ENCODE data around the gene HOXB13. TPM values are rescaled to one million over a fixed set of nuclear protein-coding genes. Genes with fewer than 3 reads are reported as not detected.

The HOXB13 gene
- total RNA-seq (2014; rRNA removed; shearing (Covaris generic)): 4.1 and 5.4 TPM in 2 replicates

DNA sequence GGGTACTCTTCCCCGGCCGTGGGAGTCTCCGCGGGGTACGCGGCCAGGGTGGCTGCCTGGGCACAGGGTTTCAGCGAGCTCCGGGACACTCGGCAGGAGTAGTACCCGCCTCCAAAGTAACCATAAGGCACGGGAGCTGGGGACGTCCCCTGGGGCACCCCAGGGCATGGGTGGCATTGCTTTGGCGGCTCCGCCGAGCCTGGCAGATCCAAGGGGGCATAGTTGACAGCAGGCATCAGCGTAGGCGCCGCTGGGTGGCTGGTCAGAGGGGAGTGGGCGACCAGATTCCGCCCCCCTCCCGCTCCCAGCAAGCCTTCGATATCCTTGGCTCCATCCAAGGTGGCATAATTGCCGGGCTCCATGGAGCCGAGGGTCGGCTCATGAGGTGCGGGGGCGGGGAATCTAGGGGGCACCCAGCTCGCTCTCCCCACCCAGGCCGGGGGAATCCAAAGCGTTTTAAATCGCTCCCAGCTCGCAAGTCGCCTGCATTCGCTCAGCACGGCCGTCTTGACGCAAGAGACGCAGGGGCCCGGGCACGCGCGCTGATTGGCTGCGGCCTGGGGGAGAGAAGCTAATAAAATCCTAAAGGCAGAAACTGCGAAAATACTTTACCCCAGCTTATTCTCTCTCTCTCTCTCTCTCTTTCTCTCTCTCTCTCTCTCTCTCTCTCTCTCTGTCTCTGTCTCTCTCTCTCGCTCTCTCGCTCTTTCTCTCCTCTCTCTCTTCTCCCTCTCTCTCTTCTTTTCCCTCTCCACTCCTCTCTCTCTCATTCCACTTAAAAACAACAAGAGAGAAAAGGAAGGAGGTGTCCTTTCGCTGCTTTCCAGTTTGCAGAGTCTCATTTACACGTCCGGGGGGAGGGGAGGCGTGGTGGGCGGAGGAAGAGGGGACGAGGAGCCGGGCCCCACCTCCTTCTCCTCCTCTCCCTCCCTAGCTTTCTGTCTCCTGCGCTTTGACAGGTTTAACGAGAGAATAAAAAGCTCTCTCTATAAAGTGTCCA is at the start of gene HOXB13:
Gene HOXB13, minus strand, starts transcription at position 519 of the 1,000 bp plus-strand sequence. Its CDS starts 157 bp downstream, at position 362.

DNA sequence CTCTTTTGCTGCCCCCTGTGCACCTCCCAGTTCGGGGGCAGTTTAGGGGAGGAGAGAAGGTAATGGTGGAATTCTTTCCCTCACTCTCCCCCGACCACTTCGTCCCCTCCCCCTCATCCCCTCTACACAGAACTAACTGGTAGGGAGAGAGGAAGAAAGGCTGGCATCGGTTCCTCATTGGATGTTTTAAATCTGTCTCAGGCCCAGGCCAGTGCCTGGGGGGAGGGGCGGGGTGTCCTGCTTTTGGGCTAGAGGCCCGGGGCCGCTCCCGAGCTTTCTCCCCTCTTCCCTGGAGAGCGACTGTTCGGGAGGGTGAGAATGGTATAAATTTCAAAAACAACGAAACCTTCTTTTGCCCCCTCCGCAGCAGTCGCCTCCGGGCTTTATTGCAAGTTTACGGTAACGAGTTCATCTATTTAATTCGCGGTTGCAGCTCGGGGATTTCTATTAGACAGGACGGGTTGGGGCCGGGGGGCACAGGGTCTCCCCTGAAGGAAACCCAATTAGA is 5.6 kb downstream of the HOXB13 start, which contains the start of gene PRAC2:
Gene PRAC2, plus strand, starts transcription at position 271 of the 508 bp plus-strand sequence. CDS start 1,226 bp downstream, outside the sequence.

DNA sequence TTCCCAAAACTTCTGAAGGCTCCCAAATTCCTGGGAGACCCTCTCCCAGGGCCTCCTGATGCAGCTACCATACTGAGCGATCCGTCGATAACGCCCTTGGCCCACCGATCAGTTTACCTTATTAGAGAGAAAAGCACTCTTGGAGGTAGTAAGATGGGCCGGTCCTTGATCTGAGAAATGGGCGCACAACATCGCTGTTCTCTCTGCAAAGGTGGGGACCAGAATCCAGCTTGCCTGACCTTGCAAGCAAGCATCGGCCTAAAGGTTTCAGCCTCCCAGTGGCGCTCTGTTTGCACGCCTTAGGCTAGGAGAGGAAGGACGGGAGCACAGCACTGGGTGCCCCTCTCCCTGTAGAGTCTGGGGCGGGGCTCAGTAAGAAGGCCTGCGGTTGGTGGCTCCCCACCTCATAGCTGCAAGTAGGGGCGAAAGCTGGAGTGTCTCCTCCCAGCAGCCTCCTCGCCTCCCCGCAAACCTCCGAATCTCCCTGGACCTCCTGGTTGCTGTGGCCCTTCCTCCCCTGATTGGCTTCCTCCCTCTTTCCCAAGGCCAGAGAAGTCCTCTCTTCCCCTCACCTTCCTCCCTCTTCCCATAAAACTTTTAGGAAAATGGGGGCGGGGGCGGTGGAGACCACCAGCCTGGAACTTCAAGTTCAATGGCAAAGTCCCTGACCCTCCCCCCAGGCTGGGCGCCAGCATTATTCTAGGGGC is 6.2 kb downstream of the HOXB13 start, which contains the start of gene PRAC1:
Gene PRAC1, minus strand, starts transcription at position 318 of the 707 bp plus-strand sequence. Its CDS starts 126 bp downstream, at position 192.

Small RNA genes within 50 kb of the gene (small RNA-seq; reads per million reads assigned to genes)
- gene AC091179.2: not detected
- gene COX6B1P2: not detected
- not detected for gene MIR3185
- not detected for gene RF02132
- gene RF02133: not detected
- gene RN7SL125P: not detected

Other genes starting within 250 kb of the HOXB13 start
- gene HOXB1, start 197.7 kb downstream of the HOXB13 start, total RNA-seq (2014; rRNA removed; shearing (Covaris generic)): not detected in 2 replicates
- gene HOXB2, start 183.6 kb downstream of the HOXB13 start, total RNA-seq (2014; rRNA removed; shearing (Covaris generic)): 30.9 and 35.6 TPM in 2 replicates
- 5.7 and 8.5 TPM in 2 replicates for gene HOXB4, start 150.4 kb downstream of the HOXB13 start, total RNA-seq (2014; rRNA removed; shearing (Covaris generic))
- gene HOXB3, start 138.5 kb downstream of the HOXB13 start, total RNA-seq (2014; rRNA removed; shearing (Covaris generic)): 11.9 and 13.7 TPM in 2 replicates
- gene HOXB5, start 135.0 kb downstream of the HOXB13 start, total RNA-seq (2014; rRNA removed; shearing (Covaris generic)): 1.0 TPM in 2 replicates
- gene HOXB6, start 123.8 kb downstream of the HOXB13 start, total RNA-seq (2014; rRNA removed; shearing (Covaris generic)): 11.9 and 21.2 TPM in 2 replicates
- gene HOXB7, start 117.7 kb downstream of the HOXB13 start, total RNA-seq (2014; rRNA removed; shearing (Covaris generic)): 9.5 and 13.6 TPM in 2 replicates
- gene HOXB8, start 113.5 kb downstream of the HOXB13 start, total RNA-seq (2014; rRNA removed; shearing (Covaris generic)): 15.1 and 27.5 TPM in 2 replicates
- gene HOXB9, start 102.4 kb downstream of the HOXB13 start, total RNA-seq (2014; rRNA removed; shearing (Covaris generic)): 22.0 and 22.8 TPM in 2 replicates
- gene PRAC1, start 6.2 kb downstream of the HOXB13 start, total RNA-seq (2014; rRNA removed; shearing (Covaris generic)): not detected in 2 replicates
- not detected in 2 replicates for gene PRAC2, start 5.6 kb downstream of the HOXB13 start, total RNA-seq (2014; rRNA removed; shearing (Covaris generic))
- 0.41 and 1.2 TPM in 2 replicates for gene TTLL6, start 88.5 kb upstream of the HOXB13 start, total RNA-seq (2014; rRNA removed; shearing (Covaris generic))
- 55.8 and 76.3 TPM in 2 replicates for gene CALCOCO2, start 102.3 kb upstream of the HOXB13 start, total RNA-seq (2014; rRNA removed; shearing (Covaris generic))
- 90.2 and 103 TPM in 2 replicates for gene ATP5MC1, start 164.0 kb upstream of the HOXB13 start, total RNA-seq (2014; rRNA removed; shearing (Covaris generic))
- 80.4 and 84.5 TPM in 2 replicates for gene UBE2Z, start 179.7 kb upstream of the HOXB13 start, total RNA-seq (2014; rRNA removed; shearing (Covaris generic))
- 183 and 203 TPM in 2 replicates for gene SNF8, start 216.1 kb upstream of the HOXB13 start, total RNA-seq (2014; rRNA removed; shearing (Covaris generic))
- not detected in 2 replicates for gene GIP, start 239.8 kb upstream of the HOXB13 start, total RNA-seq (2014; rRNA removed; shearing (Covaris generic))